CD4-positive, alpha-beta T cell (primary cell): Measurements from ENCODE around the gene SNRPD1. TPM values are rescaled to one million over a fixed set of nuclear protein-coding genes. Genes with fewer than 3 reads are reported as not detected.
A peak's percentile ranks its signal among the peaks of the same experiment; 100 is the strongest.

Experiments
- ATAC-seq: fragments of 200-7000 bp; cut with Tn5 transposase; one replicate; pipeline ENCODE4 v1.10.0; 2022; ENCODE audit warnings: mild to moderate bottlenecking; ENCODE audit not compliant: poor library complexity
- CTCF ChIA-PET: fragments of 350-600 bp; sonication (Branson Sonifier 250); formaldehyde crosslinking; loops from one replicate; lab custom pipeline; 2021; ENCODE audit warnings: antibody characterized with exemption, inconsistent platforms; lab: Charles Lee
- POLR2A ChIA-PET: fragments of 350-600 bp; sonication (Branson Sonifier 250); formaldehyde crosslinking; loops from one replicate; lab custom pipeline; 2021; ENCODE audit warnings: antibody characterized with exemption, inconsistent platforms; lab: Charles Lee
- DNase-seq, 14 experiments: peaks; one replicate each; pipeline ENCODE4 v3.0.0-alpha.2; 2013 to 2020; ENCODE audit warnings: mixed read lengths in 2 of 14
- H3K27ac ChIP-seq, 2 donors: one replicate each; pipeline versions ENCODE4 v1.5.1 to v1.7.0; 2013; ENCODE audit warnings: low read length in 2 of 2, low read depth in 1 of 2, mild to moderate bottlenecking in 1 of 2
- H3K27me3 ChIP-seq, 2 experiments: 1 replicate in 1 of 2; 2 replicates in 1 of 2; pipeline versions ENCODE4 v1.6.1 to v1.7.0; 2013; ENCODE audit warnings: low read length in 2 of 2, control low read depth in 1 of 2, mild to moderate bottlenecking in 1 of 2, moderate library complexity in 1 of 2; ENCODE audit not compliant: insufficient read depth in 2 of 2, control insufficient read depth in 1 of 2
- H3K36me3 ChIP-seq: one replicate; pipeline ENCODE4 v1.6.1; 2013; ENCODE audit warnings: low read length, control low read depth; ENCODE audit not compliant: insufficient read depth
- H3K4me1 ChIP-seq: one replicate; pipeline ENCODE4 v1.6.1; 2013; ENCODE audit warnings: low read length, control low read depth; ENCODE audit not compliant: insufficient read depth
- H3K4me3 ChIP-seq: one replicate; pipeline ENCODE4 v1.5.1; 2013; ENCODE audit warnings: mild to moderate bottlenecking, low read length, moderate library complexity
- H3K9me3 ChIP-seq, 2 experiments: 1 replicate in 1 of 2; 2 replicates in 1 of 2; pipeline versions ENCODE4 v1.6.1 to v1.7.0; 2013; ENCODE audit warnings: low read length in 2 of 2, mild to moderate bottlenecking in 2 of 2, control low read depth in 1 of 2, moderate library complexity in 1 of 2; ENCODE audit not compliant: control insufficient read depth in 1 of 2, insufficient read depth in 1 of 2
- H3K27ac Mint-ChIP-seq: one replicate; pipeline ENCODE4 v1.8.0; 2020; ENCODE audit warnings: mixed read lengths
- H3K27me3 Mint-ChIP-seq: one replicate; pipeline ENCODE4 v1.8.0; 2021; ENCODE audit warnings: mixed read lengths
- H3K36me3 Mint-ChIP-seq: one replicate; pipeline ENCODE4 v1.8.0; 2021; ENCODE audit warnings: low read depth, mixed read lengths
- H3K4me1 Mint-ChIP-seq: one replicate; pipeline ENCODE4 v1.8.0; 2021; ENCODE audit warnings: low read depth, mixed read lengths
- H3K4me3 Mint-ChIP-seq: one replicate; pipeline ENCODE4 v1.8.0; 2020; ENCODE audit warnings: mild to moderate bottlenecking, mixed read lengths
- H3K9me3 Mint-ChIP-seq: one replicate; pipeline ENCODE4 v1.8.0; 2020; ENCODE audit warnings: mixed read lengths
- CTCF ChIP-seq: fragments of 200-600 bp; IDR thresholded peaks from one replicate; pipeline ENCODE4 v1.8.0; 2022; ENCODE audit warnings: antibody characterized with exemption, mild to moderate bottlenecking
- intact Hi-C, 2 experiments: fragments of 100-400 bp; cut with DNase I in 1 of 2; cut with micrococcal nuclease in 1 of 2; formaldehyde crosslinking; loops; one replicate each; pipeline versions ENCODE4 v1.15.1 to v1.9.0; 2023 to 2025; cut with DNase I, micrococcal nuclease
- microRNA-seq: library from miRNA; unstranded; fragments of <30 nt; microRNA quantifications from one replicate; pipeline ENCODE4 v1.2.0, GENCODE V29; 2021; ENCODE audit warnings: borderline microRNAs expressed, borderline replicate concordance
- total RNA-seq, 174 experiments: library from RNA in 2 of 174; stranded (reverse) in 2 of 174; gene quantifications; one replicate each; pipeline ENCODE4 v1.2.3 and lab custom pipeline; 2021 to 2026

SNRPD1 gene
- total RNA-seq, 2 experiments from 2014 or later: 35.7 to 38.9 TPM

GRCh38 chr18:21678859-21679258, 66.7 kb downstream of the SNRPD1 start:
- Mint-ChIP-seq H3K4me3 (no peak overlapping the region), H3K9me3 (no peaks in the 10 kb centered on the region), H3K4me1 (peaks cover 7% of the 10 kb centered on the region), H3K36me3 (peaks cover 10% of the 10 kb centered on the region), H3K27me3 (no peaks in the 10 kb centered on the region), H3K27ac (no peak overlapping the region)
- ChIA-PET POLR2A (no interaction called here), CTCF (interaction anchor here (0.6 to 1.0 kb wide), 2 partner anchors 11 to 163 kb away, joined by 3 to 4 read pairs; no protein-coding TSS in a partner anchor)
- TF ChIP-seq CTCF: no peak
- Histone ChIP-seq H3K4me3 (no peak overlapping the region), H3K36me3 (peaks cover 8% of the 10 kb centered on the region), H3K4me1 (peaks cover 7% of the 10 kb centered on the region), H3K9me3 (no peaks in the 10 kb centered on the region), H3K27ac (no peak overlapping the region), H3K27me3 (no peaks in the 10 kb centered on the region)
- intact Hi-C loops: no loop called here
- DNase-seq (no peak), ATAC-seq (no peak)

GRCh38 chr18:21680161-21680560, 68.0 kb downstream of the SNRPD1 start:
- Mint-ChIP-seq H3K9me3 (no peaks in the 10 kb centered on the region), H3K36me3 (peaks cover 9% of the 10 kb centered on the region), H3K4me1 (peaks cover 17% of the 10 kb centered on the region), H3K27me3 (no peaks in the 10 kb centered on the region), H3K4me3 (no peak overlapping the region), H3K27ac (no peak overlapping the region)
- DNase-seq: no peak
- H3K36me3 ChIP-seq: peaks cover 7% of the 10 kb centered on the region
- peaks cover 7% of the 10 kb centered on the region for H3K4me1 ChIP-seq
- no peak overlapping the region for H3K27ac ChIP-seq
- no peak for TF ChIP-seq CTCF
- H3K27me3 ChIP-seq: no peaks in the 10 kb centered on the region
- ChIA-PET POLR2A (interaction anchor here (1.2 to 1.3 kb wide), 2 partner anchors 24 to 68 kb away, joined by 3 to 7 read pairs; partner anchors contain the start of genes ABHD3 and SNRPD1), CTCF (no interaction called here)
- H3K4me3 ChIP-seq: no peak overlapping the region
- no peak for ATAC-seq
- H3K9me3 ChIP-seq: no peaks in the 10 kb centered on the region
- intact Hi-C loops: loop anchor here in 1 of 2 experiments (10.0 kb wide), 1 partner anchor 65 kb away; the partner anchor contains the start of gene MIB1

GRCh38 chr18:21682371-21683051, 70.4 kb downstream of the SNRPD1 start:
- peak in 8 of 14 experiments; percentile 2 to 73 (median 28) for DNase-seq
- no peaks in the 10 kb centered on the region for H3K27me3 ChIP-seq
- Mint-ChIP-seq H3K27me3 (no peaks in the 10 kb centered on the region), H3K4me3 (no peak overlapping the region), H3K27ac (no peak overlapping the region), H3K4me1 (peaks cover 28% of the 10 kb centered on the region), H3K36me3 (peaks cover 17% of the 10 kb centered on the region), H3K9me3 (no peaks in the 10 kb centered on the region)
- TF ChIP-seq CTCF: no peak
- no peaks in the 10 kb centered on the region for H3K9me3 ChIP-seq
- ChIA-PET POLR2A (interaction anchor here (0.6 to 2.3 kb wide), 11 partner anchors 9 to 83 kb away, joined by 3 to 47 read pairs (median 7); partner anchors contain the start of genes ABHD3, ESCO1, MIB1 and SNRPD1), CTCF (interaction anchor here (0.6 to 1.2 kb wide), 6 partner anchors 9 to 81 kb away, joined by 3 to 5 read pairs (median 4); partner anchors contain the start of gene SNRPD1)
- H3K27ac ChIP-seq: peak overlapping the region; percentile 47 to 87
- H3K4me3 ChIP-seq: peak overlapping the region; percentile 57
- H3K36me3 ChIP-seq: no peaks in the 10 kb centered on the region
- H3K4me1 ChIP-seq: peaks cover 14% of the 10 kb centered on the region
- ATAC-seq: peak; percentile 87
- intact Hi-C loops: loop anchor here in 1 of 2 experiments (2.0 to 10.0 kb wide), 2 partner anchors 20 to 62 kb away; partner anchors contain the start of gene MIB1

Small RNAs within 50 kb of the gene (microRNA-seq; reads per million reads assigned to microRNA genes)
- 1.4 reads per million for gene MIR320C1

Other genes starting within 250 kb of the SNRPD1 start
- gene ESCO1, start 11.6 kb upstream of the SNRPD1 start, total RNA-seq: 10 to 100 TPM; 31.7 to 32.8 TPM
- gene ABHD3, start 92.5 kb downstream of the SNRPD1 start, total RNA-seq: 10 to 100 TPM; 24.1 to 25.4 TPM
- 10 to 100 TPM; 13.6 to 15.3 TPM for gene MIB1, start 128.5 kb downstream of the SNRPD1 start, total RNA-seq